Neuronal stem cell (in vitro differentiated cells): ENCODE data around the gene MACROD2.

ENCODE experiments used
- DNase-seq: peaks from one replicate; pipeline ENCODE4 v3.0.0-alpha.2; 2013; ENCODE audit warnings: low spot score
- H2AFZ ChIP-seq: one replicate; pipeline ENCODE4 v1.6.1; 2013; ENCODE audit warnings: mild to moderate bottlenecking, low read length, inconsistent platforms
- H2AK5ac ChIP-seq: 2 replicates; pipeline ENCODE4 v1.6.1; 2013; ENCODE audit warnings: low read depth, mild to moderate bottlenecking, inconsistent platforms, low read length, moderate library complexity, mixed read lengths
- H2BK120ac ChIP-seq: 2 replicates; pipeline ENCODE4 v1.6.1; 2013; ENCODE audit warnings: low read depth, mild to moderate bottlenecking, inconsistent platforms, low read length, moderate library complexity, mixed read lengths
- H2BK12ac ChIP-seq: one replicate; pipeline ENCODE4 v1.6.1; 2013; ENCODE audit warnings: low read length, inconsistent platforms
- H2BK15ac ChIP-seq: 2 replicates; pipeline ENCODE4 v1.6.1; 2013; ENCODE audit warnings: mild to moderate bottlenecking, low read length, inconsistent platforms, mixed read lengths
- H2BK5ac ChIP-seq: one replicate; pipeline ENCODE4 v1.6.1; 2013; ENCODE audit warnings: inconsistent platforms, mild to moderate bottlenecking, low read length, moderate library complexity
- H3K14ac ChIP-seq: one replicate; pipeline ENCODE4 v1.6.1; 2013; ENCODE audit warnings: low read length, inconsistent platforms
- H3K18ac ChIP-seq: 2 replicates; pipeline ENCODE4 v1.6.1; 2013; ENCODE audit warnings: low read length, inconsistent platforms
- H3K23ac ChIP-seq: 2 replicates; pipeline ENCODE4 v1.6.1; 2013; ENCODE audit warnings: low read depth, mild to moderate bottlenecking, mixed read lengths, low read length, inconsistent platforms; ENCODE audit not compliant: poor library complexity
- H3K27ac ChIP-seq: replicated peaks from 3 replicates; pipeline ENCODE4 v1.5.1; 2013; ENCODE audit warnings: low read length, inconsistent platforms
- H3K27me3 ChIP-seq, 3 experiments: 2 replicates each; pipeline ENCODE4 v1.6.1; 2013; ENCODE audit warnings: low read length in 3 of 3, mild to moderate bottlenecking in 2 of 3, inconsistent platforms in 1 of 3, low read depth in 1 of 3, mixed read lengths in 1 of 3, moderate library complexity in 1 of 3; ENCODE audit not compliant: control insufficient read depth in 3 of 3, insufficient read depth in 3 of 3
- H3K36me3 ChIP-seq, 2 donors: replicated peaks in 1 of 2; 2 replicates each; pipeline ENCODE4 v1.6.1; 2013; ENCODE audit warnings: low read length in 2 of 2; ENCODE audit not compliant: control insufficient read depth in 2 of 2, insufficient read depth in 2 of 2
- H3K4ac ChIP-seq: 2 replicates; pipeline ENCODE4 v1.6.1; 2013; ENCODE audit warnings: inconsistent platforms, mild to moderate bottlenecking, low read length, moderate library complexity
- H3K4me1 ChIP-seq, 2 donors: 1 replicate in 1 of 2; 2 replicates in 1 of 2; pipeline ENCODE4 v1.6.1; 2013; ENCODE audit warnings: low read length in 2 of 2, low read depth in 1 of 2; ENCODE audit not compliant: control insufficient read depth in 2 of 2, insufficient read depth in 1 of 2
- H3K4me2 ChIP-seq: one replicate; pipeline ENCODE4 v1.6.1; 2013; ENCODE audit warnings: mild to moderate bottlenecking, low read length, inconsistent platforms; ENCODE audit not compliant: insufficient read depth, poor library complexity, severe bottlenecking
- H3K4me3 ChIP-seq, 2 donors: 2 replicates each; pipeline ENCODE4 v1.5.1; 2013; ENCODE audit warnings: low read length in 2 of 2, mild to moderate bottlenecking in 2 of 2, inconsistent platforms in 1 of 2, moderate library complexity in 1 of 2
- H3K79me1 ChIP-seq: one replicate; pipeline ENCODE4 v1.6.1; 2013; ENCODE audit warnings: low read depth, mild to moderate bottlenecking, inconsistent platforms, low read length, moderate library complexity
- H3K9ac ChIP-seq: one replicate; pipeline ENCODE4 v1.6.1; 2013; ENCODE audit warnings: mild to moderate bottlenecking, low read depth, low read length, inconsistent platforms; ENCODE audit not compliant: poor library complexity
- H3K9me3 ChIP-seq, 2 donors: replicated peaks in 1 of 2; 2 replicates each; pipeline versions ENCODE3 to v1.6.1; 2013; ENCODE audit warnings: low read length in 2 of 2, mild to moderate bottlenecking in 2 of 2, inconsistent platforms in 1 of 2, low read depth in 1 of 2, mixed read lengths in 1 of 2, moderate library complexity in 1 of 2; ENCODE audit not compliant: control insufficient read depth in 2 of 2, insufficient read depth in 1 of 2
- H4K8ac ChIP-seq: one replicate; pipeline ENCODE4 v1.6.1; 2013; ENCODE audit warnings: low read depth, mild to moderate bottlenecking, inconsistent platforms, low read length, moderate library complexity
- H4K91ac ChIP-seq: one replicate; pipeline ENCODE4 v1.6.1; 2013; ENCODE audit warnings: low read length, low read depth, mild to moderate bottlenecking, inconsistent platforms; ENCODE audit not compliant: poor library complexity
- WGBS, 2 donors: extraction: QIAGEN DNeasy Blood & Tissue Kit; methylation state at CpG; one replicate each; pipeline ENCODE4 v1.1.7; 2013; ENCODE audit warnings: missing lambda C conversion rate in 2 of 2, mixed read lengths in 1 of 2; ENCODE audit not compliant: insufficient read length in 2 of 2, insufficient replicate concordance in 1 of 2; ENCODE audit errors: extremely low coverage in 2 of 2; 5-methylcytosine and 5-hydroxymethylcytosine counted together

MACROD2 gene

DNA sequence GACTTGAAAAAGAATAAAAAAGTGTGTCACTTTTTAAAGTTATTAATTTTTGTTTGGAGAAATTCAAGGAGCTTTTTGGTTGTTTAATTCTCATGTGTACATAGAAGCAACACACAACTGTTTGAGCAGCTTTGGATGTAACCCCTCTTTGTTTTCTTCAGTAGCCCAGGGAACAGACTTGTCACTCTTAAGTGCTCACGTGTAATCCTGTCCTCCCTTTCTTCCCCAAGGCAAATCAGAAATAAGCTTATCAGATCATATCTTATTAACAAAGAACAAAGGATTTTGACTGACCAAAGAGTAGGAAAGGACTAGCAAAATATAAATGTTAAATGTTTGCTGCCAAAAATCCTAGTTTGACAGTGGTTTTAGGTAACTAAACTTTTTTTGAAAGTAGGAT is 349.4 kb downstream of the MACROD2 start:
- H3K4me3 ChIP-seq: no peak overlapping the region
- no peak overlapping the region for H2BK5ac ChIP-seq
- H3K36me3 ChIP-seq: no peaks in the 10 kb centered on the region
- no peak overlapping the region for H3K4ac ChIP-seq
- no peak overlapping the region for H4K8ac ChIP-seq
- H4K91ac ChIP-seq: no peak overlapping the region
- H3K18ac ChIP-seq: no peak overlapping the region
- H3K23ac ChIP-seq: no peak overlapping the region
- no peak overlapping the region for H2BK120ac ChIP-seq
- H3K4me1 ChIP-seq: peaks cover 2 to 4% of the 10 kb centered on the region in 2 donors
- H2BK15ac ChIP-seq: no peak overlapping the region
- H3K27me3 ChIP-seq: peaks cover 0 to 2% (median 0%) of the 10 kb centered on the region in 3 experiments
- H3K9ac ChIP-seq: no peak overlapping the region
- DNase-seq: no peak
- H2AK5ac ChIP-seq: no peak overlapping the region
- H2BK12ac ChIP-seq: no peak overlapping the region
- peaks cover 0 to 2% of the 10 kb centered on the region in 2 donors for H3K9me3 ChIP-seq
- no peak overlapping the region for H3K14ac ChIP-seq
- no peak overlapping the region for H3K27ac ChIP-seq
- no peaks in the 10 kb centered on the region for H3K79me1 ChIP-seq
- no peak overlapping the region for H2AFZ ChIP-seq
- WGBS, 2 donors: no CpG with 5 or more reads among the region's 1 CpG
- H3K4me2 ChIP-seq: no peak overlapping the region

DNA sequence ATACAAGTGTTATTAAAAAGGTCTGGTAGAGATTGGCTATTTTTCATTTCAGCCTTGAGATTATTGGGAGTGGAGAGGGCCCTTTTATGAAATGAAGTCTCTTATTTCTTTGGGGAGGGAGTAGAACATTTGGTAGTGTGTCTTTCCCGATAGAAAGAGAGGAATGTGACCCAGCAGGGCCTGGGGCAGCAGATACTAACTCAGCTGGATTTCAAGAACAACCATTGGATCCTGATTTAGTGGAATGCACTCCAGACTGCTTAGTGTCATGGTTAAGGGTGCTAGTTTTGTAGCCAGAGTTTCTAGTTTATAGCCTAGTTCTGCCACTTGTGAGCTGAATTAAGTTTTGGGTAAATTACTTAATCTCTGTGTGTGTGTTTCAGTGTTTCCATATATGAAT is 360.5 kb downstream of the MACROD2 start:
- H3K36me3 ChIP-seq: no peaks in the 10 kb centered on the region
- DNase-seq: no peak
- H3K4me2 ChIP-seq: no peak overlapping the region
- no peak overlapping the region for H3K23ac ChIP-seq
- H3K27ac ChIP-seq: no peak overlapping the region
- H2BK15ac ChIP-seq: no peak overlapping the region
- H3K9me3 ChIP-seq: no peaks in the 10 kb centered on the region
- H3K27me3 ChIP-seq: no peaks in the 10 kb centered on the region
- no peak overlapping the region for H3K18ac ChIP-seq
- H3K4me1 ChIP-seq: peaks cover 0 to 4% of the 10 kb centered on the region in 2 donors
- H4K91ac ChIP-seq: no peak overlapping the region
- H2AFZ ChIP-seq: no peak overlapping the region
- H4K8ac ChIP-seq: no peak overlapping the region
- H2BK5ac ChIP-seq: no peak overlapping the region
- no peak overlapping the region for H3K4me3 ChIP-seq
- H2AK5ac ChIP-seq: no peak overlapping the region
- WGBS, 2 donors: no CpG with 5 or more reads among the region's 1 CpG
- H2BK12ac ChIP-seq: no peak overlapping the region
- no peaks in the 10 kb centered on the region for H3K79me1 ChIP-seq
- H3K9ac ChIP-seq: no peak overlapping the region
- no peak overlapping the region for H3K4ac ChIP-seq
- no peak overlapping the region for H3K14ac ChIP-seq
- no peak overlapping the region for H2BK120ac ChIP-seq

DNA sequence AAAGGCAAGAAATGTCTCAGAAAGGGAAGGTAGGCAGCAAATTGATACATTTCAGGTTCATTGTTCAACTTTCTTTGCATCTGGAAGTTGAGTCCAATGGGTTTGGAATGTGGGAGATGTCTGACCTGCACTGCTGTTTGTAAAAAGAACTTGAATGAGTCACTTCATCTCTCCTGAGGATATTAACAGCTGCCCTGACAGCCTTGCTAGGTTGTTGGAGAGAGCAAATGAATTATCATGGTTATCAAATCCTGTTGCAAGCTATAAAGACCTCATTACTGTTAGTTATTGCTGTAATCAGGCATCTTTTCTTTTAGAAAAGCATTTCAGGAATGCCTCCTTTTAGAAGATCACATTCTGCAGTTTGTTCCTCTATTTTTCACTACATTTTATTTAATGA is 365.1 kb downstream of the MACROD2 start:
- Histone ChIP-seq H3K14ac (no peak overlapping the region), H3K4ac (no peak overlapping the region), H3K9me3 (peaks cover 0 to 8% of the 10 kb centered on the region in 2 donors), H3K27ac (no peak overlapping the region), H3K9ac (no peak overlapping the region), H3K79me1 (no peaks in the 10 kb centered on the region), H3K23ac (no peak overlapping the region), H3K4me2 (no peak overlapping the region), H2BK120ac (no peak overlapping the region), H3K4me3 (no peak overlapping the region), H3K18ac (no peak overlapping the region), H4K8ac (no peak overlapping the region), H2AK5ac (no peak overlapping the region), H3K27me3 (no peaks in the 10 kb centered on the region), H3K4me1 (peaks cover 0 to 4% of the 10 kb centered on the region in 2 donors), H2BK5ac (no peak overlapping the region), H3K36me3 (no peaks in the 10 kb centered on the region), H2BK15ac (no peak overlapping the region), H2BK12ac (no peak overlapping the region), H4K91ac (no peak overlapping the region), H2AFZ (no peak overlapping the region)
- no peak for DNase-seq

DNA sequence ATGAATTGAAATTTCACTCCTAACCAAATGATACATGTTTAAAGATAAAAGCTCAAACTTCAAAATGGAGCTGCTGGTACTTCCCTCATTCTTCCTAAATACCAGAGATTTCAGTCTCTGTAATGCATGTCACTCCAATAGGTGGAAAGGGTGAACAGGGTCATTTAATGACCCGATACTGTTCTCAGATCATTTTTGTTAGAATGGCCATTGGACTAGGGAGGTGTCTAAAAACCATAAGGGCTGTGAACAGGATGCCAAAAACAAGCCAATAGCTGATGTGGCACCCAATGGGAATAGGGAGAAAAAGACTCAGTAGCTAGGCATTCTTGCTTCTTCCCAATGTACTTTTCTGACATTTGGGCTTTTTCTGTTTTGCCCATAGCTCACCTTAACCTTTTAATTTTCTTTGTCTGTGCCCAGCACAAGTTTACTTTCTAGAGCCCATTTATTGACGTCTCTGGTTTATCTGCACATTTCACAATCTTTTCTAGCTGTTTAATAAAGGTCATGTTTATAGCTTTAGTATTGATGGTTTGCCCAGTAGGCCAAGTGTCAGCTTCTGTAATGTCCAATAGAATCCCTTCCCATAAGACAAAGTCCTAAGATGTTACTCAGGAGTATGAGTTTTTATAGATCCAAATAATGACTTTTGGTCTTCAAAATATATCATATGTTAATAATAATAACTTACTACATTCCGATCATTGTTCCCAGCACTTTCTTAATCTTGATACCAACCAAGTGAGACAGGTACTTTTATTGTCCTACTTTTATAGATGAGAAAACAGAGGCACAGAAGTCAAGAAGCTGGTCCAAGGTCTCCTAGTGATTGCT is 366.4 kb downstream of the MACROD2 start:
- Histone ChIP-seq H3K23ac (no peak overlapping the region), H3K27me3 (no peaks in the 10 kb centered on the region), H3K4me3 (no peak overlapping the region), H3K18ac (no peak overlapping the region), H4K8ac (no peak overlapping the region), H2BK15ac (no peak overlapping the region), H3K79me1 (no peaks in the 10 kb centered on the region), H2AFZ (no peak overlapping the region), H2BK12ac (no peak overlapping the region), H2AK5ac (no peak overlapping the region), H2BK5ac (no peak overlapping the region), H3K36me3 (no peaks in the 10 kb centered on the region), H3K4me2 (no peak overlapping the region), H3K9ac (no peak overlapping the region), H3K27ac (no peak overlapping the region), H3K4ac (no peak overlapping the region), H4K91ac (no peak overlapping the region), H3K9me3 (peaks cover 0 to 14% of the 10 kb centered on the region in 2 donors), H3K4me1 (no peaks in the 10 kb centered on the region), H3K14ac (no peak overlapping the region), H2BK120ac (no peak overlapping the region)
- no CpG with 5 or more reads among the region's 3 CpGs for WGBS, 2 donors
- DNase-seq: no peak
